ENCODE results near the gene B9D1.

- TF ChIP-seq CTCF (IDR thresholded peaks at IDR 0.05): no peak
- TF ChIP-seq POLR2A (IDR thresholded peaks at IDR 0.05): no peak
Measured at GRCh38 chr17:19329839-19330238, 32.7 kb downstream of the B9D1 start.

Data from heart left ventricle (tissue), 13 donors.